IMR-90 (cell line): ENCODE results near the gene ELP4. TPM values are rescaled to one million over a fixed set of nuclear protein-coding genes. Genes with fewer than 3 reads are reported as not detected.

Experiments
- ATAC-seq: fragments of 200-7000 bp; cut with Tn5 transposase; 2 replicates; pipeline ENCODE4 v1.9.1; 2020; ENCODE audit warnings: low read depth, mild to moderate bottlenecking, moderate library complexity
- BruUV-seq: library from RNA; stranded (reverse); fragments of 400-500 nt; replicated peaks from 2 replicates; lab custom pipeline; 2021; lab: Mats Ljungman, UMichigan
- CTCF ChIA-PET: fragments of 300-600 bp; formaldehyde crosslinking; extraction: SDS; loops from one replicate; lab custom pipeline; 2021; ENCODE audit warnings: antibody characterized with exemption; lab: Yijun Ruan, JAX
- POLR2A ChIA-PET: fragments of 300-600 bp; sonication (Branson Sonifier 250); formaldehyde crosslinking; loops from one replicate; lab custom pipeline; 2022; ENCODE audit warnings: antibody characterized with exemption; ENCODE audit not compliant: unreplicated experiment; lab: Charles Lee
- DNase-seq: peaks from one replicate; pipeline ENCODE4 v3.0.0; 2013
- H2AFZ ChIP-seq: replicated peaks from 2 replicates; pipeline ENCODE3; 2013; ENCODE audit warnings: low read length, mild to moderate bottlenecking; ENCODE audit not compliant: poor library complexity
- H2AK5ac ChIP-seq: 2 replicates; pipeline ENCODE4 v1.6.1; 2013; ENCODE audit warnings: low read depth, low read length, inconsistent platforms
- H2AK9ac ChIP-seq: replicated peaks from 2 replicates; pipeline ENCODE3; 2013; ENCODE audit warnings: mild to moderate bottlenecking, low read depth, low read length, moderate library complexity; ENCODE audit not compliant: poor library complexity
- H2BK120ac ChIP-seq: 2 replicates; pipeline ENCODE4 v1.6.1; 2013; ENCODE audit warnings: low read depth, low read length, inconsistent platforms
- H2BK15ac ChIP-seq: 3 replicates; pipeline ENCODE4 v1.6.1; 2013; ENCODE audit warnings: low read depth, low read length, inconsistent platforms
- H2BK20ac ChIP-seq: 2 replicates; pipeline ENCODE4 v1.6.1; 2013; ENCODE audit warnings: low read depth, mild to moderate bottlenecking, inconsistent platforms, low read length, moderate library complexity
- H2BK5ac ChIP-seq: 2 replicates; pipeline ENCODE4 v1.6.1; 2013; ENCODE audit warnings: mild to moderate bottlenecking, low read depth, low read length, inconsistent platforms; ENCODE audit not compliant: poor library complexity, severe bottlenecking
- H3K14ac ChIP-seq: replicated peaks from 2 replicates; pipeline ENCODE4 v1.6.1; 2013; ENCODE audit warnings: low read depth, low read length, inconsistent platforms
- H3K18ac ChIP-seq: 2 replicates; pipeline ENCODE4 v1.6.1; 2013; ENCODE audit warnings: low read depth, low read length, control low read depth
- H3K23ac ChIP-seq: 2 replicates; pipeline ENCODE4 v1.6.1; 2013; ENCODE audit warnings: low read depth, low read length, inconsistent platforms
- H3K27ac ChIP-seq: 2 replicates; pipeline ENCODE4 v1.5.1; 2013; ENCODE audit warnings: mild to moderate bottlenecking, control low read depth, low read length; ENCODE audit not compliant: insufficient read depth
- H3K27me3 ChIP-seq: 2 replicates; pipeline ENCODE4 v1.6.1; 2013; ENCODE audit warnings: low read length; ENCODE audit not compliant: control insufficient read depth, insufficient read depth
- H3K36me3 ChIP-seq: 2 replicates; pipeline ENCODE4 v1.6.1; 2013; ENCODE audit warnings: low read length, mixed read lengths; ENCODE audit not compliant: control insufficient read depth, insufficient read depth
- H3K4ac ChIP-seq: 2 replicates; pipeline ENCODE4 v1.6.1; 2013; ENCODE audit warnings: low read depth, low read length, inconsistent platforms
- H3K4me1 ChIP-seq: 2 replicates; pipeline ENCODE4 v1.6.1; 2013; ENCODE audit warnings: low read length, mixed read lengths; ENCODE audit not compliant: control insufficient read depth, insufficient read depth
- H3K4me2 ChIP-seq: 2 replicates; pipeline ENCODE4 v1.6.1; 2013; ENCODE audit warnings: low read depth, mild to moderate bottlenecking, control low read depth, low read length, moderate library complexity
- H3K4me3 ChIP-seq: 2 replicates; pipeline ENCODE4 v1.5.1; 2013; ENCODE audit warnings: low read depth, mild to moderate bottlenecking, control low read depth, low read length, moderate library complexity; ENCODE audit not compliant: insufficient read depth
- H3K56ac ChIP-seq: 2 replicates; pipeline ENCODE4 v1.6.1; 2013; ENCODE audit warnings: low read length, inconsistent platforms; ENCODE audit not compliant: insufficient read depth; ENCODE audit errors: extremely low read depth
- H3K79me1 ChIP-seq, 2 experiments: 2 replicates each; pipeline ENCODE4 v1.6.1; 2013; ENCODE audit warnings: low read length in 2 of 2, inconsistent platforms in 1 of 2, low read depth in 1 of 2
- H3K9ac ChIP-seq: 2 replicates; pipeline ENCODE4 v1.6.1; 2013; ENCODE audit warnings: low read depth, low read length, control low read depth
- H3K9me1 ChIP-seq: 2 replicates; pipeline ENCODE4 v1.6.1; 2013; ENCODE audit warnings: low read length, inconsistent platforms; ENCODE audit not compliant: insufficient read depth
- H3K9me3 ChIP-seq: 2 replicates; pipeline ENCODE4 v1.6.1; 2013; ENCODE audit warnings: low read length; ENCODE audit not compliant: control insufficient read depth, insufficient read depth
- H4K20me1 ChIP-seq: 2 replicates; pipeline ENCODE4 v1.6.1; 2013; ENCODE audit warnings: low read length, inconsistent platforms; ENCODE audit not compliant: insufficient read depth
- H4K5ac ChIP-seq: 2 replicates; pipeline ENCODE4 v1.6.1; 2013; ENCODE audit warnings: mild to moderate bottlenecking, low read depth, low read length, control low read depth
- H4K8ac ChIP-seq, 2 experiments: 2 replicates each; pipeline ENCODE4 v1.6.1; 2013; ENCODE audit warnings: low read depth in 2 of 2, low read length in 2 of 2, control low read depth in 1 of 2, inconsistent platforms in 1 of 2
- H4K91ac ChIP-seq: 2 replicates; pipeline ENCODE4 v1.6.1; 2013; ENCODE audit warnings: low read depth, low read length, inconsistent platforms; ENCODE audit not compliant: insufficient read depth
- BHLHE40 ChIP-seq: fragments of 150-350 bp; IDR thresholded peaks from 2 replicates; pipeline ENCODE4 v1.6.1; 2016; ENCODE audit warnings: mild to moderate bottlenecking, low read depth, low read length
- WGBS, 2 experiments: methylation state at CpG; one replicate each; pipeline versions ENCODE4 v1.1.5 to v1.1.7; 2013; ENCODE audit warnings: missing lambda C conversion rate in 2 of 2; ENCODE audit not compliant: insufficient read length in 1 of 2; ENCODE audit errors: extremely low coverage in 2 of 2; 5-methylcytosine and 5-hydroxymethylcytosine counted together
- dilution Hi-C: fragments of 300-500 bp; cut with HindIII; formaldehyde crosslinking; loops from one replicate; pipeline ENCODE4 v1.14.3; 2018; ENCODE audit warnings: low sequenced_read_pairs; ENCODE audit not compliant: unreplicated experiment
- in situ Hi-C: fragments of 300-500 bp; cut with MboI; formaldehyde crosslinking; loops from 3 replicates; pipeline ENCODE4 v1.14.3; 2019; ENCODE audit warnings: low sequenced_read_pairs, inconsistent platforms, mixed read lengths
- intact Hi-C: fragments of 100-400 bp; cut with micrococcal nuclease; formaldehyde crosslinking; loops from 2 replicates; pipeline ENCODE4 v1.10.0; 2022
- polyA plus RNA-seq, 3 experiments: library from polyadenylated mRNA; depleted of rRNA; stranded (reverse); fragments of >200 nt; gene quantifications; 2 replicates each; pipeline ENCODE4 v1.2.3, GENCODE V29; 2012; ENCODE audit warnings: low replicate concordance in 1 of 3
- total RNA-seq: library from RNA; depleted of rRNA; stranded (reverse); fragments of >200 nt; gene quantifications from 2 replicates; pipeline ENCODE4 v1.2.3, GENCODE V29; 2012

ELP4 gene
- total and polyA plus RNA-seq, 2 of the 4 experiments (the other 2 are of a cell fraction): 8.4 to 20.4 TPM

GRCh38 chr11:31788085-31788484 lies 278.5 kb downstream of the ELP4 start:
- Histone ChIP-seq H3K18ac (no peak overlapping the region), H3K4ac (no peak overlapping the region), H3K36me3 (no peaks in the 10 kb centered on the region), H3K27ac (no peak overlapping the region), H4K8ac (no peak overlapping the region), H4K20me1 (no peaks in the 10 kb centered on the region), H4K91ac (no peak overlapping the region), H2AK5ac (no peak overlapping the region), H3K79me1 (no peaks in the 10 kb centered on the region), H2AK9ac (no peak overlapping the region), H3K9ac (no peak overlapping the region), H2BK5ac (no peak overlapping the region), H4K5ac (no peak overlapping the region), H2AFZ (no peak overlapping the region), H2BK15ac (no peak overlapping the region), H3K56ac (no peak overlapping the region), H3K9me3 (no peaks in the 10 kb centered on the region), H3K4me2 (no peak overlapping the region), H2BK120ac (no peak overlapping the region), H3K4me3 (no peak overlapping the region), H3K9me1 (no peaks in the 10 kb centered on the region), H3K27me3 (peaks cover 4% of the 10 kb centered on the region), H2BK20ac (no peak overlapping the region), H3K23ac (no peak overlapping the region), H3K4me1 (no peaks in the 10 kb centered on the region), H3K14ac (no peak overlapping the region)
- intact Hi-C loops: loop anchor here (10.0 kb wide), 1 partner anchor 763 kb away; no protein-coding TSS in a partner anchor
- no peak for TF ChIP-seq BHLHE40
- in situ Hi-C loops: no loop called here
- ATAC-seq (no peak), DNase-seq (no peak)
- ChIA-PET POLR2A (no interaction called here), CTCF (no interaction called here)
- BruUV-seq: no TSS peak
- dilution Hi-C loops: no loop called here
- no CpG with 5 or more reads among the region's 3 CpGs for WGBS, 2 experiments
